Measurements from ENCODE around the gene PLXNA2.

The PLXNA2 gene

GRCh38 chr1:208083016-208083714 lies 161.0 kb downstream of the PLXNA2 start:
- no peak for DNase-seq

DNA sequence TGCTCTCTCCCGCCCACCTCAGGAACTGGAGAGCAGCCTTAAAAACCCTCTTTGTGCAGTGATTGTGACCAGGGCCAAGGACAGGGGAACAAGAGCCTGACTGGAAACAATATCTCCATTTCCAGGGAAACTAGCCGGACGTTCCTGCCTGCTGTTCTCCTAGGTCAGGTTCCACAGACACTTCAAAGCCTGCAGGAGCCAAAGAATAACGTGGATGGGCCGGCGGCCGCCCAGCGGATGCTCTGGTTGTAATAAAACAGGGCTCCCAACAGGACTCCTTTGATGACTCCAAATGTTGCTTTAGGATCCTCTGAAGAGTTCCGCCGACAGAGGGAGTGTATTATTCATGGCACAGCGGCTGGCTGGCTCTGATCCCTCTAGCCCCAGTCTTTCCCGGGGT lies 162.2 kb downstream of the PLXNA2 start:
- DNase-seq: no peak

DNA sequence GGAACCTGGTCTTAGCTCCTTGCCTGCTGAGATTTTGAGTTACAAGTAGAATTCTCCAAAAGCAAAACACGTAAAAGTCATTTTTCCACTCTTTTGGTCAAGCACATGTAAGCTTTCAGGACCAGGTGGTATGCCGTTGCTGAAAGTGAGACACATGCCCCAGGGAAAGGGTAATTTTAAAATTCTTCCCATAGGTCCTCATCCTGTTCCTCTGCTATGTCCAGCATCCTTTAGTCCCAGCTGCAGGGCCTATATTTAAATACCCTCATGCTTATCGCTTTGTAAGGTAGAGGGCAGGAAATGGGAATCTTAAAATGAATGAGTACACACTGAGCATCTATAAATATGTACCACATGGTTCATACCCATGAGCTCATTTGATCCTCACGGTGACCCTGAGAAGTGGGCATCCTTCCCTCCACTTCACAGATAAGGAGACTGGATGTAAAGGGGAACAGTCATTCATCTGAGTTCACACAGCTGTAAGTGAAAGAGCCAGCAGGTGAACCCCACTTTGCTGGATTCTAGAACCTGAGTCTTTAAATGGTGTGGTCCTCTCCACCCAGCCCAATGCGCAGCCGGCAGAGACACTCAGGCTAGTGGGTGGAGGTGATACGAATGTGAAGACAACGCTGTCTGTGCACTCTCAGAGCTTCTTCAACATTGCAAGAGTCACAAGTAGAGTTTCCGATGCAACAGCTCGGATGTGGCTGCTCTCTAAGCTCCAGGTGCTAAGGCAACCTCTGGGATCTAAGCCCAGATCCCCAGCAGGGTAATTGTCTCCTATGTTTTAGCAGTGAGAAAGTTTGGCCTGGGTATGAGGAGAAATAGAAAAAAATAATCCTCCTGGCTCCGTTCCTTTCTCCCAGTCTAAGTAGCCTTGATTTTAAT lies 163.5 kb downstream of the PLXNA2 start:
- no peak for DNase-seq

- no peak for DNase-seq
Observed at GRCh38 chr1:208079161-208079560, 165.0 kb downstream of the PLXNA2 start.

- DNase-seq: no peak
Observed at GRCh38 chr1:208078752-208079151, 165.4 kb downstream of the PLXNA2 start.

GRCh38 chr1:208077232-208078075 lies 166.7 kb downstream of the PLXNA2 start:
- DNase-seq: no peak

DNA sequence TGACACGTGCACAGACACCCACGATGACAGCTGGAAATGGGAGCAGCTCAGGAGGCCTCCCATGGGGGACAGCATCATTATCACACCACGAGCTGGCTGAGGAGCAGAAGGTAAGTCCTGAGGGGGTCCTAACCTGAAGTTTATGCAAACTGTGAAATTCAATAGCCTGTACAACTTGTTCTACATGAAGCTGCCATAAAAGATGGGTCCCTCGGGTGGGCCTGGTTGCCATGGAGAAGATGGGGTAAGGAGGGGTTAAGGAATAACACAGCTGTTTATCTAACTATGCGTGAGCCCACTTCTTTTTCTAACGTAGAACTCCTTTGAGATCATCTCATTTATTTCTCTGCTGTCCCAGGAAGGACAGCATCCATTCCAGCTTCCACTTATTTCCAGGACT lies 169.8 kb downstream of the PLXNA2 start:
- DNase-seq: no peak

DNA sequence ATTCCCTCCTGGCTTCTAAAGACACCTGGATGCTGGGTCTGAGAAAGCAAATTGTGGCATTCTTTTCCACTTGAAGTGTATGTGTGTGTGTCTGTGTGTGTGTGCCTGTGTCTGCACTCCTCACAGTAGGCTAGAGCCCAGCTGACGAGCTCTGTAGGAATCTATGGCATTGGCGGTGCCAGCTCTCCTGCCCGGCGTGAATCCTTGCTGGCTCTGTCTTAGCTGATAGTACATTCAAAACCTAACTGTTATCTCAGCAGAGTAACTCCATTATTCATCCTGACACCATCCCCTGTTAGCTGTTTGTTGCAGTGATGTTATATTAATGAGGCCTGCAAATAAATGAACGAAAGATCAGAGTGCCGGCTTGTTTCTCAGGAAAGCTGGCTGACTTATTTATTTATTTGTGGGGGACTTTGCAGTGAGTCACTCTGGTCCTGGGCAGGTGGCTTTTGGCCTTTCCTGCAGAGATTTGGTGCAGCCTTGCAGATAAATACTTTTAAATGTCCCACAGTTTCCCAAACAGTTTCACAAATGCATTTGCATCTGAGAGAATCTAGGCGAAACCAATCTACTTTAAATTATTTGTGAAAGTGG lies 172.7 kb downstream of the PLXNA2 start:
- no peak for DNase-seq

- no peak for DNase-seq
Observed at GRCh38 chr1:208069908-208070307, 174.3 kb downstream of the PLXNA2 start.

DNA sequence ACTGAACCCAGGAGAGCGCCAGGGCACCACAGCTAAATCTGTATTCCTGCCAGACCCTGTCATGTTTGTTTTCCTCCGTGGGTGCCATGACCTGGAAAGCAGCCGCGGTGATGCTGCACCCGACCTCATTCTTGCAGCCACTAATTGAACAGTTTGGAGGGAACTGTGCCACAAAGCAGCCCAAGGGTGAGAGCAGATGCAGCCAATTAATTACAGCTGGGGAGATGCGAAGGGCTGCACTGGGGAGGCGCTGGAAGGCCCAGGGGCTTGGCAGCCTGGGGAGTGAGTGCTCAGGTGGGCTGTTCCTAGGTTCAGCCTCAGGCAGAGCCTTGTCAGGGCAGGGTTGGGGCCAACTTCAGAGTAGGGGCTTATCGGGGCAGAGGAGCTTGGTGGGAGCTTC lies 174.9 kb downstream of the PLXNA2 start:
- DNase-seq: no peak

DNA sequence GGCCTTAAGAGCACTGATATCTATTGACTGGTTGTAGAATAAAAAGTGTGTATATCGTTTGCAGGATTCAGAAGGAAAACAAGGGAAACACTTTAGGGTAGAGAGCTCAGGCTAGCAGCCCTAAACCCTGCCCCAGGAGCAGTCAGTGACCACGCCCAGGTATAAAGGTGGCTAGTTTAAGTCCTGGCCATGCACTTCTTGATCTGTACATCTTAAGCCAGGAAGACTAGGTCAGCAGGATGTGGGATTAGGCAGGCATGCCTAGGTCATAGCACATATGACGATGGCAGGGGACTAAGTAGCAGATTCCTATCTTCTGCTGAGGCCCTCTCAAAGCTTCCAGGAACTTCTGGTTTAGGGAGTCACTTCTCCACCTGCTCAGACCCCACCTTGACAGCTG lies 175.3 kb downstream of the PLXNA2 start:
- no peak for DNase-seq

- no peak for DNase-seq
Observed at GRCh38 chr1:208068407-208068806, 175.8 kb downstream of the PLXNA2 start.

DNA sequence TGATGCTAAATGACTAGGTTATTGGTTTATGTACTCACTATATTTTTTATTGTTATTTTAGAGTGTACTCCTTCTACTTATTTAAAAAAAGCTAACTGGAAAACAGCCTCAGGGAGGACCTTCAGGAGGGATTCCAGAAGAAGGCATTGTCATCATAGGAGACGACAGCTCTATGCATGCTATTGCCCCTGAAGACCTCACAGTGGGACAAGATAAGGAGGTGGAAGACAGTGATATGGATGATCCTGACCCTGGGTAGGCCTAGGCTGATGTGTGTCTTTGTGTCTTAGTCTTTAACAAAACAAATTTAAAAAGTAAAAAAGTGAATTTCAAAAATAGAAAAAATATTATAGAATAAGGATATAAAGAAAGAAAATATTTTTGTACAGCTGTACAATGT lies 177.6 kb downstream of the PLXNA2 start:
- DNase-seq: no peak

DNA sequence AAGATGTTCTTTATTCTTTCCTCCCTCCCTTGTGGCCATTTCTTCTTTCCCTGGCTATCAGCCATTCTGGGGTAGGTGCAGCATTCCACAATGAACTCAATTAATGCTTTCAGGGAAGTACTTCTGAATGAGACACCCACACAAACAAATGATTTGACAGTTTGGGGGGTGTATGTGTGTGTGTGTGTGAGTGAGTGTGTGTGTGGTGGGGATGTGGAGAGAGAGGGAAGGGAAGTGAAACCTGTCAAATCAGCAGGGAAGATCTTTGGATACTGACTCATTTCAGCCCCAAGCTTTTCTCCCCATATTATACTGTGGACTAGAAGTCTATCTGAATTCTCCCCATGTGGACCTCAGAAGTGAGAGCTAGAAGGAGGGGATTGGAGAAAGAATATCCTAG lies 178.3 kb downstream of the PLXNA2 start:
- DNase-seq: peak; percentile 2 to 30

DNA sequence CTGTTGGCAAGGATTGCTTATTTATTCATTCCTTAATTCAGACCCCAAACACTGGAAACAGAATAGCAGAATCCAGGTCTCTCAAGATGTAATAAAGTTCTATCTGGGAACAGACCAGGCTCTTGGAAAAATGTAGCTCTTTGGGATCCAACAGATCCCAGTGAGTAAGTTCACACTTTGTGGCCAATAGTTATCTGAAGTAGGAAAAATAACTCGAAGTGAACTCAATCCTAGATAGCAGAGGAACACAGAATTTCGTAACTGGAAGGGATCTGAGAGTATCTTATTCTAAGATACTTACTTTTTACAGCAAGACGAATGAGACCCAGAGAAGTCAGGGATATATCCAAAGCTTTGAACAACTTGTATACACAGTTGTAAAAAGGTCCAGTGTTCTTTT lies 182.6 kb downstream of the PLXNA2 start:
- no peak for DNase-seq

- no peak for DNase-seq
Observed at GRCh38 chr1:208061118-208061517, 183.1 kb downstream of the PLXNA2 start.

DNA sequence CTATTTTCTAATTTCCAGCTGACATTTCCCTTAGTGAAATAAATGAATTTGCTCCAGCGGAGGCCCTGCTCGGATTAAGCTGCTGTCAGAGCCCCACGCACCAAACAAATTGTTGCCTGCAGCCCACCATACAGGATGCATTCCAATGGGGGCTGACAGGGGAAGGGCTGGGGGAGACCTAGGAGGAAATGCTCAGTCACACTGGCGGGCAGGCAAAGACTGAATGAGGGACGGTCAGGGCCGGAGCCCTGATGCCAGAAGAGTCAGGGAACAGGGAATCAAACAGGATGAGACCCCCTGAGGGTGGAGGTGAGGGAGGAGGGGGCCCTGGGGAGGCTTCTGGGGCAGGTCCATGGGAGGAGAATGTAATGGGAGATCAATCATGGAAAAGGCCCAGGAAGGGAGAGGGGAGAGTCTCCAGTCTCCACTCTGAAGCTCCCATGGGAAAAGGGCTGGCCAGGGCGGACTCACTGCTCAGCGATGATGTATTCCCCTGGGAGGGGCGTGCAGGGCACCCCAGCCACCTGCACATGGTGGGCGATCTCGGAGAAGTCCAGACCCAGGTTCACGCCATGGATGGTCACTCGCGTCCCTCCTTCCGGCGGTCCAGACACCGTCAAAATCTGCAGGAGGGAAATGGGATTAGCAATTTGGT lies 183.8 kb downstream of the PLXNA2 start:
- DNase-seq: no peak

DNA sequence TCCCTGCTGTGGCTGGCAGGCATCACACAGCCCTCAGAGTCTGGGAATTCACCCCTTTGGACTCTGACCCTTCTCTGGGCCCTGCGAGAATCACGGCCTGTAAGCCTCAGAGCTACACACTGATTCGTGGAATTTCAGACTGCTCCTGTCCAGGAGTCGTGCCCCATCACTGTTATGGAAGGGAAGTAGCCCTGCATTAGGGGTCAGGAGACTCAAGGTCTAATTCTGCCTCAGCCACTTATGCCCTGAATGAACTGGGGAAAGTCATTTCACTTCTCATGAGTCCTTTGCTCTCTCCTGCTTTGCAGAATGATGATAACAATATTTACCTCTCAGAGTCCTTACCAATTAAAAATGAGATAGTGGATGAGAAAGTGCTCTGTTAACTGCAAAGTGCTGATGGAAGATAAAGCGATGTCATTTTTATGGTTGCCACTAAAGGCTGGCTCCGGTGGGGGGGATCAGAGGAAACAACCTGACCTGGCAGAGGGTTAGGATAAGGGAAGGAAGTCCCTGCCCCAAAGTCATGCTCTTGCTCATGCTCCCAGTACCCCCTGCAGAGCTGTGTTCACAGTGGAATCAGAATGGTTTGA lies 184.7 kb downstream of the PLXNA2 start:
- no peak for DNase-seq

- DNase-seq: no peak
Observed at GRCh38 chr1:208058756-208059155, 185.4 kb downstream of the PLXNA2 start.

DNA sequence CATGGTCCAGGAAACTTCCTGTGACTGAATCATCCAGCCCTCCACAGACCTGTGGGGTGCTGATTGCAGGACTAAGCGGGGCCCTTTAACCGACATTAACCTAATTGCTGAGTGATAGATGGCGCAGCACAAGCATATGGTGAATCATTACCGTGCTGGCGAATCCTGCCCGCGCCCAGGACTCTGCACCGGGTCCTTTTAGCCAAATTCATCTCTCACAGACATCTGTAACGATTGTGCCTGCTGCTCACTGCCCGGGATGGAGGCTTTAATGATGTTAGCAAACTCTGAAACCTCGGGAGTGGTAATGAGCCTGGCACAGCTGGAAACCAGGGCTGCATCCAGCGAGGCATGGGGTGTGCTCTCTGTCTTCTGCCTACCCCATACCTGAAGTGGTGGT lies 185.9 kb downstream of the PLXNA2 start:
- DNase-seq: no peak

DNA sequence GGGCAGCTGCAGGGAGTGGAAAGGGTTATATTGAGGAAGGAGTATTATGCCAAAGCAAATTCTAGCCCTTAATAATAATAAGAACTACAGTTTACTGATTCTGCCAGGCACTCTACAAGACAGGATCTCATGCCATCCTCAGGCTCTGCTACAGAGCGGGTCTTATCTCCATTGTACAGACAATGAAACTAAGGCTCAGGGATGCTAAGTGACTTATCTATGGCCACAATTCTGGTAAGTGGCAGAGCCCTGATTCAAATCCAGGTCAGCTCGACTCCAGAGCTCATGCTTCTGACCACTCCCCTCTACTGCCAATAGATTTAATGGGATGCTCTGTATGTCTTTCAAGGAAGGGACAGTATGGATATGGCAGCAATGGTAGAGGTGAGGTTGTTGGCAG lies 187.1 kb downstream of the PLXNA2 start:
- no peak for DNase-seq

DNA sequence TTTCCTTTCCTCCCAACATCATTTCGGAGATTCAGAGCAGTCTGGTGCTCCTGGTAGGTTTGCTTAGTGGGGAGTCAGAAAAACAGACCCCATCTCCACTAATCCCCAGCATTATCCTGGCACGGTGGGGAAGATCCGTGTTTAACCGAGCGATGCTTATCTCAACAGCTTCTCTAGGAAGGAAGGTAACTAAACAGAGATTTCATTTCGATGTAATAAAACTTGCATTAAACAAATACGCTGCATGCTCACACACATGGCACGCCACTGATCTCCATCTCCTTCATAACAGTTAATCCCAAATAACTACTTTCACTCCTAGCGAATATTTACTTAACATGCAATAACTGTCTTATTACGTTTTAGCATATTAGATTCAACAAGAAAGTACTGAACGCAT lies 188.6 kb downstream of the PLXNA2 start:
- no peak for DNase-seq
